SU-DHL-6 (cell line): ENCODE results near the gene TLR1.

Experiments
- H2AFZ ChIP-seq: fragments of 200-600 bp; sonication (generic); 2 replicates; pipeline ENCODE4 v1.6.1; 2014; ENCODE audit warnings: low read depth, mild to moderate bottlenecking, moderate library complexity, mixed read lengths, antibody characterized with exemption, low read length; ENCODE audit not compliant: severe bottlenecking
- H3F3A ChIP-seq: fragments of 200-600 bp; shearing (Covaris generic); 2 replicates; pipeline ENCODE4 v1.6.0; 2016; ENCODE audit warnings: antibody characterized with exemption, mild to moderate bottlenecking; ENCODE audit not compliant: insufficient read depth
- H3K27ac ChIP-seq: fragments of 200-600 bp; sonication (generic); 2 replicates; pipeline ENCODE4 v1.5.1; 2016; ENCODE audit warnings: low read depth, mild to moderate bottlenecking, low read length, moderate library complexity, mixed read lengths
- H3K27me3 ChIP-seq: fragments of 200-600 bp; sonication (generic), shearing (Covaris generic); 2 replicates; pipeline ENCODE4 v1.6.0; 2014; ENCODE audit warnings: mild to moderate bottlenecking, low read length
- H3K36me3 ChIP-seq: fragments of 200-600 bp; sonication (generic); 2 replicates; pipeline ENCODE4 v1.6.1; 2014; ENCODE audit warnings: mild to moderate bottlenecking, low read length, mixed read lengths
- H3K4me2 ChIP-seq: fragments of 300-600, 200-600 bp; shearing (Covaris generic), sonication (generic); 2 replicates; pipeline ENCODE4 v1.6.0; 2014; ENCODE audit warnings: low read length, low read depth, mild to moderate bottlenecking; ENCODE audit not compliant: poor library complexity, severe bottlenecking
- H3K4me3 ChIP-seq: fragments of 200-600 bp; sonication (generic); 2 replicates; pipeline ENCODE4 v1.5.1; 2014; ENCODE audit warnings: antibody characterized with exemption, low read length, mild to moderate bottlenecking, mixed read lengths; ENCODE audit not compliant: insufficient read depth, poor library complexity, severe bottlenecking
- H3K79me2 ChIP-seq: fragments of 200-600 bp; sonication (generic); 2 replicates; pipeline ENCODE4 v1.6.1; 2014; ENCODE audit warnings: mild to moderate bottlenecking, low read length, moderate library complexity; ENCODE audit not compliant: insufficient read depth
- H3K9ac ChIP-seq: fragments of 200-600 bp; sonication (generic); 2 replicates; pipeline ENCODE4 v1.7.0; 2014; ENCODE audit warnings: mild to moderate bottlenecking, low read length
- H3K9me2 ChIP-seq: fragments of 200-600 bp; sonication (generic); replicated peaks from 2 replicates; pipeline ENCODE4 v1.6.1; 2014; ENCODE audit warnings: low read length; ENCODE audit not compliant: insufficient read depth
- H3K9me3 ChIP-seq: fragments of 200-600 bp; sonication (generic); 2 replicates; pipeline ENCODE4 v1.6.1; 2014; ENCODE audit warnings: low read length, mixed read lengths; ENCODE audit not compliant: insufficient read depth
- H4K20me1 ChIP-seq: fragments of 200-600 bp; sonication (generic); 2 replicates; pipeline ENCODE4 v1.6.1; 2014; ENCODE audit warnings: low read depth, mild to moderate bottlenecking, antibody characterized with exemption, low read length, moderate library complexity, mixed read lengths
- CTCF ChIP-seq: fragments of 200-600 bp; sonication (generic); IDR thresholded peaks from one replicate; pipeline ENCODE4 v1.5.1; 2017; ENCODE audit warnings: antibody characterized with exemption, mild to moderate bottlenecking, low read length, moderate library complexity; ENCODE audit not compliant: insufficient read depth, poor library complexity, severe bottlenecking
- EZH2phosphoT487 ChIP-seq: fragments of 200-600 bp; sonication (generic), shearing (Covaris generic); conservative IDR thresholded peaks from 2 replicates; pipeline ENCODE4 v1.6.1; 2018; ENCODE audit warnings: mild to moderate bottlenecking, antibody characterized with exemption, low read length, moderate library complexity, mixed read lengths

Gene TLR1

GRCh38 chr4:38800366-38800765, 4.2 kb downstream of the TLR1 start:
- H3K9ac ChIP-seq: no peak overlapping the region
- H3K9me2 ChIP-seq: no peaks in the 10 kb centered on the region
- H2AFZ ChIP-seq: no peak overlapping the region
- no peak overlapping the region for H3K27ac ChIP-seq
- peaks cover 17% of the 10 kb centered on the region for H3F3A ChIP-seq
- TF ChIP-seq EZH2phosphoT487: no peak
- no peak for TF ChIP-seq CTCF
- H4K20me1 ChIP-seq: no peaks in the 10 kb centered on the region
- H3K9me3 ChIP-seq: peaks cover 41% of the 10 kb centered on the region; the same call in 1 of the 2 replicates
- no peak overlapping the region for H3K4me2 ChIP-seq
- H3K36me3 ChIP-seq: peaks cover 83% of the 10 kb centered on the region
- H3K79me2 ChIP-seq: peaks cover 57% of the 10 kb centered on the region
- no peaks in the 10 kb centered on the region for H3K27me3 ChIP-seq
- H3K4me3 ChIP-seq: no peak overlapping the region

GRCh38 chr4:38795087-38795486, 9.5 kb downstream of the TLR1 start:
- H3K27me3 ChIP-seq: no peaks in the 10 kb centered on the region
- H3K4me2 ChIP-seq: no peak overlapping the region
- H3K9ac ChIP-seq: no peak overlapping the region
- H2AFZ ChIP-seq: no peak overlapping the region
- peaks cover 8% of the 10 kb centered on the region; the same call in 1 of the 2 replicates for H3K9me3 ChIP-seq
- no peaks in the 10 kb centered on the region for H3K9me2 ChIP-seq
- H3F3A ChIP-seq: peaks cover 24% of the 10 kb centered on the region; the same call in 1 of the 2 replicates
- H3K79me2 ChIP-seq: peaks cover 19% of the 10 kb centered on the region; the same call in 1 of the 2 replicates
- no peak overlapping the region for H3K4me3 ChIP-seq
- H4K20me1 ChIP-seq: no peaks in the 10 kb centered on the region
- no peak overlapping the region for H3K27ac ChIP-seq
- TF ChIP-seq EZH2phosphoT487 (no peak), CTCF (no peak)
- peaks cover 54% of the 10 kb centered on the region for H3K36me3 ChIP-seq

- H3K4me3 ChIP-seq: no peak overlapping the region
- H3K4me2 ChIP-seq: no peak overlapping the region
- no peak overlapping the region for H3K9ac ChIP-seq
- peaks cover 12% of the 10 kb centered on the region; the same call in 1 of the 2 replicates for H3K79me2 ChIP-seq
- no peaks in the 10 kb centered on the region for H4K20me1 ChIP-seq
- peaks cover 44% of the 10 kb centered on the region for H3K36me3 ChIP-seq
- H3K27ac ChIP-seq: no peak overlapping the region
- no peak overlapping the region for H2AFZ ChIP-seq
- peaks cover 32% of the 10 kb centered on the region; the same call in 1 of the 2 replicates for H3F3A ChIP-seq
- no peaks in the 10 kb centered on the region for H3K27me3 ChIP-seq
- no peaks in the 10 kb centered on the region for H3K9me2 ChIP-seq
- no peak for TF ChIP-seq EZH2phosphoT487
- no peak for TF ChIP-seq CTCF
- H3K9me3 ChIP-seq: peaks cover 6% of the 10 kb centered on the region; the same call in 1 of the 2 replicates
These were observed 10.5 kb downstream of the TLR1 start for GRCh38 chr4:38794051-38794450.

GRCh38 chr4:38791010-38791409, 13.6 kb downstream of the TLR1 start:
- Histone ChIP-seq H4K20me1 (no peaks in the 10 kb centered on the region), H3F3A (peaks cover 45% of the 10 kb centered on the region), H3K27me3 (no peaks in the 10 kb centered on the region), H3K9me3 (no peaks in the 10 kb centered on the region), H3K4me2 (no peak overlapping the region), H3K79me2 (no peaks in the 10 kb centered on the region), H3K9ac (no peak overlapping the region), H3K4me3 (no peak overlapping the region), H3K36me3 (peaks cover 16% of the 10 kb centered on the region), H2AFZ (no peak overlapping the region), H3K27ac (no peak overlapping the region), H3K9me2 (no peaks in the 10 kb centered on the region)
- no peak for TF ChIP-seq CTCF
- no peak for TF ChIP-seq EZH2phosphoT487
